CD4-positive, alpha-beta memory T cell (primary cell): Measurements from ENCODE around the gene ABCC9. TPM values are rescaled to one million over a fixed set of nuclear protein-coding genes. Genes with fewer than 3 reads are reported as not detected.

Experiments used
- CTCF ChIA-PET: fragments of 350-600 bp; sonication (Branson Sonifier 250); formaldehyde crosslinking; loops from one replicate; lab custom pipeline; 2021; ENCODE audit warnings: inconsistent platforms; ENCODE audit not compliant: partially characterized antibody; lab: Charles Lee
- POLR2A ChIA-PET: fragments of 350-600 bp; sonication (Branson Sonifier 250); formaldehyde crosslinking; loops from one replicate; lab custom pipeline; 2021; ENCODE audit not compliant: partially characterized antibody; lab: Charles Lee
- DNase-seq, 5 donors: peaks; one replicate each; pipeline versions ENCODE4 v3.0.0 to v3.0.0-alpha.2; 2020 to 2022; ENCODE audit warnings: mixed read lengths in 1 of 5
- H3K27ac ChIP-seq: one replicate; pipeline ENCODE4 v1.7.0; 2013; ENCODE audit warnings: low read depth, low read length
- H3K27me3 ChIP-seq: 2 replicates; pipeline ENCODE4 v1.7.0; 2013; ENCODE audit warnings: mild to moderate bottlenecking, low read length, moderate library complexity; ENCODE audit not compliant: insufficient read depth
- H3K36me3 ChIP-seq: 2 replicates; pipeline ENCODE4 v1.7.0; 2013; ENCODE audit warnings: mild to moderate bottlenecking, low read length, moderate library complexity; ENCODE audit not compliant: insufficient read depth
- H3K4me1 ChIP-seq: 2 replicates; pipeline ENCODE4 v1.7.0; 2013; ENCODE audit warnings: mild to moderate bottlenecking, low read length, moderate library complexity; ENCODE audit not compliant: insufficient read depth
- H3K4me3 ChIP-seq, 2 donors: one replicate each; pipeline ENCODE4 v1.7.0; 2013; ENCODE audit warnings: low read length in 2 of 2, mild to moderate bottlenecking in 1 of 2
- H3K9me3 ChIP-seq, 2 donors: one replicate each; pipeline ENCODE4 v1.7.0; 2013; ENCODE audit warnings: low read length in 2 of 2, control low read depth in 1 of 2; ENCODE audit not compliant: control insufficient read depth in 1 of 2
- H3K27ac Mint-ChIP-seq, 7 donors: one replicate each; pipeline ENCODE4 v1.8.0; 2020 to 2021; ENCODE audit warnings: mixed read lengths in 7 of 7, mild to moderate bottlenecking in 6 of 7, inconsistent platforms in 3 of 7, moderate library complexity in 3 of 7
- H3K27me3 Mint-ChIP-seq, 2 donors: one replicate each; pipeline ENCODE4 v1.8.0; 2020 to 2021; ENCODE audit warnings: mixed read lengths in 2 of 2
- H3K36me3 Mint-ChIP-seq, 2 donors: one replicate each; pipeline ENCODE4 v1.8.0; 2020 to 2021; ENCODE audit warnings: mixed read lengths in 2 of 2, inconsistent platforms in 1 of 2, mild to moderate bottlenecking in 1 of 2
- H3K4me1 Mint-ChIP-seq, 4 donors: one replicate each; pipeline ENCODE4 v1.8.0; 2020 to 2021; ENCODE audit warnings: mixed read lengths in 4 of 4, mild to moderate bottlenecking in 1 of 4
- H3K4me3 Mint-ChIP-seq, 8 donors: one replicate each; pipeline ENCODE4 v1.8.0; 2020 to 2021; ENCODE audit warnings: mixed read lengths in 8 of 8, mild to moderate bottlenecking in 7 of 8, moderate library complexity in 6 of 8, inconsistent platforms in 3 of 8
- H3K9me3 Mint-ChIP-seq, 8 donors: one replicate each; pipeline ENCODE4 v1.8.0; 2020 to 2021; ENCODE audit warnings: mixed read lengths in 8 of 8, mild to moderate bottlenecking in 5 of 8, inconsistent platforms in 3 of 8, moderate library complexity in 1 of 8
- intact Hi-C: fragments of 100-400 bp; cut with micrococcal nuclease; formaldehyde crosslinking; loops from one replicate; pipeline ENCODE4 v1.15.1; 2023
- polyA plus RNA-seq, 2 donors: library from polyadenylated mRNA; unstranded; fragments of 300-500 nt; fragmentation: Illumina TruSeq; gene quantifications; one replicate each; pipeline ENCODE4 v1.2.3, GENCODE V29; 2021
- total RNA-seq, 2 experiments: library from RNA; stranded (reverse); gene quantifications; one replicate each; pipeline ENCODE4 v1.2.3, GENCODE V29; 2021

ABCC9 gene
- total and polyA plus RNA-seq, 4 experiments from 2014 or later, result not detected

DNA sequence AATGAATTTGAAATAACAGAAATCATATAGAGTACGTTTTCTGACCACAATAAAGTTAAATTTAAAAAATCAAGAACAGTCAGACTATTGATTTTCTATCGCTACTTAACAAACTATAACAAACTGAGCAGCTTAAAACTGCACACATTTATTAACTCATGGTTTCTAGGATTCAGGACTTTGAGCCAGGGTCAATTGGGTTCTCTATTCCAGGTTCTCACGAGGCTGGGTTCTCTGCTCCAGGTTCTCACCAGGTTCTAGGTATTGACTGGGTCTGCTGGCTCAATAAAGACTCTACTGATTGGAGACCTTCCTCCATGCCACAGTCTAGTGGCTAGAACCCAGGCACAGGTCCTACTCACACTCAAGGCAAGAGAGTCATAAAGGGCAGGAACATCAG lies 22.8 kb downstream of the ABCC9 start:
- H3K27me3 Mint-ChIP-seq, result peaks cover 8 to 9% of the 10 kb centered on the region in 2 donors
- peaks cover 0 to 3% (median 0%) of the 10 kb centered on the region in 8 donors for H3K9me3 Mint-ChIP-seq
- no peaks in the 10 kb centered on the region for H3K36me3 Mint-ChIP-seq
- H3K4me3 Mint-ChIP-seq, result no peak overlapping the region
- Histone ChIP-seq H3K36me3 (no peaks in the 10 kb centered on the region), H3K9me3 (no peaks in the 10 kb centered on the region), H3K4me1 (no peaks in the 10 kb centered on the region), H3K4me3 (no peak overlapping the region), H3K27me3 (no peaks in the 10 kb centered on the region), H3K27ac (no peak overlapping the region)
- ChIA-PET POLR2A (no interaction called here), CTCF (no interaction called here)
- intact Hi-C loops, result no loop called here
- H3K27ac Mint-ChIP-seq, result no peak overlapping the region
- no peaks in the 10 kb centered on the region for H3K4me1 Mint-ChIP-seq
- DNase-seq, result no peak

DNA sequence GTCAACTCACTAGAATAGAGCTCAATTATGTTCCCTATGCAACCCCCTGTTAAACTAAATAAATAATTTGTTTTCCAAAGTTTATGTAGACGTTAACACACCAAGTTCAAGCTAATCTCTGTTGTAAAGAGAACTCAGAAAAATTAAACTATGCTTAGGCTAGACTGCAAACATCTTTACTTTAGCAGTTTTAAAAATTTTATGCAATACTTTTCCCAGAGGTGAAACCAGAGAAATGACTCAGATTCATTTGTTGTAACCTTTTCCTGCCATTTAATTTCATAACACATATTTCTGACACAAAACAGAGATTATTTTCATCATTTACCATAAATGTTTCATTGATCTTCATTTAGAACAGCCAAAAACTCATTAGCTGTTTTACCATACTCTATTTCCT lies 27.4 kb downstream of the ABCC9 start:
- Histone ChIP-seq H3K27ac (no peak overlapping the region), H3K27me3 (no peaks in the 10 kb centered on the region), H3K4me1 (no peaks in the 10 kb centered on the region), H3K9me3 (no peaks in the 10 kb centered on the region), H3K4me3 (no peak overlapping the region), H3K36me3 (no peaks in the 10 kb centered on the region)
- Mint-ChIP-seq H3K27me3 (peaks cover 2 to 4% of the 10 kb centered on the region in 2 donors), H3K4me1 (no peaks in the 10 kb centered on the region), H3K36me3 (no peaks in the 10 kb centered on the region), H3K4me3 (no peak overlapping the region), H3K27ac (no peak overlapping the region), H3K9me3 (no peaks in the 10 kb centered on the region)
- ChIA-PET POLR2A (no interaction called here), CTCF (no interaction called here)
- DNase-seq, result no peak
- intact Hi-C loops, result no loop called here

DNA sequence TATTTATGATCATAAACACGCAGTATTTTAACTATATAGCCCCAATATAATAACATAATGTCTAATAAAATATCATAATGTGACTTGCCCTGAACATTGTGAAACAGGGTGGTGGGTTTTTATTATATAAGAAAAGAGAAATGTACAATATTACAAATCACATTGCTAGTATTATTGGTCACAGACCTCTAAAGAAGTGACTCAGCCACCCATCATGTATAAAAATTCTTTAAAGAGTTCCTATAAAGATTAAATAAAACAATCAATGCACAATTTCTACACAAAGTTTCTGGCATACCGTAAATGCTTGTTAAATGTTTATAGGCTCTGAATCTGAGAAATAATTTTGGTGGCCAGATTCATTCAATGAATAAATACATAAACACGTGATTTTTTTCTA lies 28.9 kb downstream of the ABCC9 start:
- H3K27ac ChIP-seq, result no peak overlapping the region
- Mint-ChIP-seq H3K36me3 (no peaks in the 10 kb centered on the region), H3K4me3 (no peak overlapping the region), H3K27ac (no peak overlapping the region), H3K4me1 (no peaks in the 10 kb centered on the region), H3K9me3 (no peaks in the 10 kb centered on the region), H3K27me3 (peaks cover 0 to 2% of the 10 kb centered on the region in 2 donors)
- no peaks in the 10 kb centered on the region for H3K9me3 ChIP-seq
- CTCF ChIA-PET, result no interaction called here
- no peak overlapping the region for H3K4me3 ChIP-seq
- POLR2A ChIA-PET, result no interaction called here
- H3K36me3 ChIP-seq, result no peaks in the 10 kb centered on the region
- H3K27me3 ChIP-seq, result no peaks in the 10 kb centered on the region
- intact Hi-C loops, result no loop called here
- no peak for DNase-seq
- H3K4me1 ChIP-seq, result no peaks in the 10 kb centered on the region

DNA sequence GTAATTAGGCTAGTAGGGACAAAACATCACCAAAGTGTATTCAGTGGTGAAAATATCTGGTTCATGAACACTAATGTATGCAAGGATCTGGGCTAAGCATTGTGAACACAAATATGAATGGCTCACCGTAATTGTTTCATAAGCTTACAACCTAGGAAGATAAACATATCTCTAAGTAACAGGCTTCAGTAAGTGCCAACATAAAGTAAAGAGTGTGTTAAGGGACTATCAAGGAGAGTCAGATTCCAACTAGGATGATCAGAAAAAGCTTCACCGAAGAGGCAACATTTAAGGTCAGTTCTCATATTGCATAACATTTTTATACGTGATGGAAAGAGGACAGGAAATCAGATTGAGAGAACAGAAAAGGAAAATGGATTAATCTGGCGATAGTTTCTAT lies 29.4 kb downstream of the ABCC9 start:
- H3K4me1 Mint-ChIP-seq, result no peaks in the 10 kb centered on the region
- Histone ChIP-seq H3K27ac (no peak overlapping the region), H3K27me3 (no peaks in the 10 kb centered on the region), H3K4me3 (no peak overlapping the region), H3K4me1 (no peaks in the 10 kb centered on the region), H3K9me3 (no peaks in the 10 kb centered on the region), H3K36me3 (no peaks in the 10 kb centered on the region)
- ChIA-PET POLR2A (no interaction called here), CTCF (no interaction called here)
- H3K4me3 Mint-ChIP-seq, result no peak overlapping the region
- no peak for DNase-seq
- no peaks in the 10 kb centered on the region for H3K9me3 Mint-ChIP-seq
- H3K27ac Mint-ChIP-seq, result no peak overlapping the region
- peaks cover 0 to 1% of the 10 kb centered on the region in 2 donors for H3K27me3 Mint-ChIP-seq
- no peaks in the 10 kb centered on the region for H3K36me3 Mint-ChIP-seq
- intact Hi-C loops, result no loop called here

DNA sequence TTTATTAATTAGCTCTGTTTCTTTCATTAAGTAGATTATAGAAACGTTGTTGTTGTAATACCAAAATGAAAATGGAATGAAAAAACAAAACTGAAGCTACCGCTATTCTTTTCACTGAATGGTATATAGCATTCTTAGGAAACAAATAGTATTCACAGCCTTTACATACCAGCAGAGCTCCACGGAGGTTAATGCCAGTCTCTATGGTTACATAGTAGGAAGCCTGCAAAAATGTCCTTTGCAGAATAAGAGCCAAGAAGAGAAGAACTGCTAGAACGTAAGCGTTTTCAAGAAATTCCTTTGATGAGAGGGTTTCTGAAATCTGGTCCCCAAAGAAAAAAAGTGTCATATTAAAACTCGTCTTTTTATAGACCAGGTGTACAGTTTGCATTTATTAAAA lies 30.6 kb downstream of the ABCC9 start:
- no peak overlapping the region for H3K27ac Mint-ChIP-seq
- POLR2A ChIA-PET, result interaction anchor here (0.8 kb wide), 1 partner anchor 53 kb away, joined by 4 read pairs; no protein-coding TSS in a partner anchor
- H3K27ac ChIP-seq, result no peak overlapping the region
- no peaks in the 10 kb centered on the region for H3K9me3 Mint-ChIP-seq
- H3K36me3 Mint-ChIP-seq, result no peaks in the 10 kb centered on the region
- no peak overlapping the region for H3K4me3 Mint-ChIP-seq
- H3K4me1 Mint-ChIP-seq, result no peaks in the 10 kb centered on the region
- H3K27me3 Mint-ChIP-seq, result no peaks in the 10 kb centered on the region
- no peaks in the 10 kb centered on the region for H3K27me3 ChIP-seq
- no peaks in the 10 kb centered on the region for H3K9me3 ChIP-seq
- H3K36me3 ChIP-seq, result no peaks in the 10 kb centered on the region
- CTCF ChIA-PET, result no interaction called here
- no peak overlapping the region for H3K4me3 ChIP-seq
- no peaks in the 10 kb centered on the region for H3K4me1 ChIP-seq
- DNase-seq, result no peak
- intact Hi-C loops, result no loop called here

DNA sequence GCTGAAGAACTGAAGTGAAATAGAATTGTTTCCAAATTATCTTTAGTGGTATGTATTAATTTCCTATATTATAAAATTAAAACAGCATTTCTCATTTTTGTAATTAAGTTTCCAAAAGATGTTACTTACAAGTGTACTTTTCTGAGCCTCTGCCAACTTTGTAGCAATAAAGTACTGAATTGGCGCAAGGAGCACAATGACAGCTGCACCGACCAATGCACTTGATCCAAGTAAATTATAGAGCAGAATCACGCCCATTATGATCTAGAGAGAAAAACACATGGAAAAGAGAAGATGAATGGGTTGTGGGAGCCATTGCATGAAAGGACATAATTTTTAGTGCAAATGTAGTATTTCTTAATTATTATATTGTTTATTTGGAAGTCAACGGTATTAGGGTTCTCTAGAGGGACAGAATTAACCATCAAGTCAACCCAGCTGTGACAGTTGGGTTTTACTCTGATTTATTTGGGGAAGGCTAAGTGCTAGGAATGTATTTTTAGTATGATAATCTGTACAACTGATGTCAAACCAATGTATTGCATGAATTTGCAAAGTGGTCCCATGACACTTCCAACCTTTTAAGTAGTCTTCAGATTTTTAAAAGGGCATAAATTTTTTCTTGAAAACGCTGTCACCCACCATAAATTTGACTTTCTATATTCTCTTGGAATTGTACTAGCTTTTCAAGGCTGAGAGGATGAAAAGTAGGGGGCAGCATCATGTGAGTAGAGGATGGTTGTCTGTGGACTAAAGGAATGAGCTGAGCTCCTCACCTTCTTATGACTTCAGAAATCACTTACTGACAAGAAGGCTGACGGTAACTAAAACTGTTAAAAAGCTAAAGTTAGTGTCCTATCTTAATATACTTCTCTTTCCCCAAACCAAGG lies 33.0 kb downstream of the ABCC9 start:
- H3K4me1 ChIP-seq, result no peaks in the 10 kb centered on the region
- POLR2A ChIA-PET, result no interaction called here
- no peaks in the 10 kb centered on the region for H3K9me3 ChIP-seq
- Mint-ChIP-seq H3K4me1 (no peaks in the 10 kb centered on the region), H3K4me3 (no peak overlapping the region), H3K27ac (no peak overlapping the region), H3K36me3 (no peaks in the 10 kb centered on the region), H3K9me3 (peaks cover 0 to 10% (median 5%) of the 10 kb centered on the region in 8 donors), H3K27me3 (peaks cover 0 to 3% of the 10 kb centered on the region in 2 donors)
- H3K36me3 ChIP-seq, result no peaks in the 10 kb centered on the region
- H3K27ac ChIP-seq, result no peak overlapping the region
- intact Hi-C loops, result no loop called here
- DNase-seq, result no peak
- H3K4me3 ChIP-seq, result no peak overlapping the region
- CTCF ChIA-PET, result no interaction called here
- H3K27me3 ChIP-seq, result no peaks in the 10 kb centered on the region

DNA sequence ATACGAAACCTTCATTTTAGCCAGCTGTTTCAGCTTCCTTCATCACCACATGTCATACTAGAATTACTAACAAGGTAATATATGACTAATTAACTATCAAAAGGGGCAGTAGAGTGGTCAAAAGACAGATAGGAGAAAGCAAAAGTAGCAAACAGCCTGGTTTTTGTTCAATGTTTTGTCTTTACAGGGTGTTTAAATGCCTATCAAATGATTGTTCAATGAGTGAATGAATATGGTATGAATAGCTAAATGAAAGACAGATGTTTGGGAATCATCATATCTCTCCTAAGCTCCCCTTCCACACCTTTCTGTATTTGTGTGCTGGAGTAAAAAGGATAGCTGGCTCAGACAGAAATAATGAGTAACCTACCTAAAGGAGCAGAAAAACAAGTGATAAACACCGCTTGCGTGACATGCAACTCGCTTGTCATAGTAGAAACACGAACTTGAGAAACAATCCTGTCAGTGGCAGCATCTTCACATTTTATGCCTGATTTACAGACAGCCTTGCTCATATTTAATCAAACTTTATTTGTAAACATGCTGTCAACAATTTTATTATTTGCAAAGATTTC lies 34.2 kb downstream of the ABCC9 start:
- Mint-ChIP-seq H3K27ac (no peak overlapping the region), H3K9me3 (peaks cover 0 to 13% (median 5%) of the 10 kb centered on the region in 8 donors), H3K36me3 (no peaks in the 10 kb centered on the region), H3K4me1 (no peaks in the 10 kb centered on the region), H3K4me3 (no peak overlapping the region), H3K27me3 (peaks cover 0 to 3% of the 10 kb centered on the region in 2 donors)
- H3K4me3 ChIP-seq, result no peak overlapping the region
- intact Hi-C loops, result no loop called here
- no peaks in the 10 kb centered on the region for H3K36me3 ChIP-seq
- H3K4me1 ChIP-seq, result no peaks in the 10 kb centered on the region
- no peaks in the 10 kb centered on the region for H3K27me3 ChIP-seq
- no peak overlapping the region for H3K27ac ChIP-seq
- POLR2A ChIA-PET, result no interaction called here
- H3K9me3 ChIP-seq, result no peaks in the 10 kb centered on the region
- CTCF ChIA-PET, result no interaction called here
- no peak for DNase-seq
